ENCODE measurements around the gene WWOX.

The WWOX gene

DNA sequence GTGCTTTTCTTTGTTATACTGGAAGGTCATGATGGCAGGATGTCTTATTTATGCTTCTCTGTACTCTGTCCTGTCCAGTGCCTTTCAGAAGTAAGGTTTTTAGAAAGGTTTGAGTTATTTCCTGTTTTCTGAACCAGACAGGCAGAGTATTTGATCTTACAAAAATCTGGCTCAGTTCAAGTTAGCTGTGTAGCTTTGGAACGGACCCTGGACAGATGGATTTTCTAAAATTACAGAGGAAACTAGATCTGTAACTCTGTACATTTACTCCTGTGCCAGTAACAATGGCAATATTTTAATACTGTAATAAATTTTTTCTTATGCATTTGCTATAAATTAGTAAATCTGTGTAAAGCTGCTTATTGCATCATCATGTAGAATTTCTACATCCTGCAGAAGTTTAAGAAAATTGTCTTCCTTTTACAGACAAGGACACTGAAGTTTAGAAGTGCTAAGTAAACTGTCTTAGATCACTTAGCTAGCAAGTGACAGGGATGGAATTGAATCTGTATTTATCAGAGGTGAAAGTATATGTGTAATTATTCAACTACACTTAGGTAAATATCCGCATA lies 347.6 kb downstream of the WWOX start:
- no peak for DNase-seq

DNA sequence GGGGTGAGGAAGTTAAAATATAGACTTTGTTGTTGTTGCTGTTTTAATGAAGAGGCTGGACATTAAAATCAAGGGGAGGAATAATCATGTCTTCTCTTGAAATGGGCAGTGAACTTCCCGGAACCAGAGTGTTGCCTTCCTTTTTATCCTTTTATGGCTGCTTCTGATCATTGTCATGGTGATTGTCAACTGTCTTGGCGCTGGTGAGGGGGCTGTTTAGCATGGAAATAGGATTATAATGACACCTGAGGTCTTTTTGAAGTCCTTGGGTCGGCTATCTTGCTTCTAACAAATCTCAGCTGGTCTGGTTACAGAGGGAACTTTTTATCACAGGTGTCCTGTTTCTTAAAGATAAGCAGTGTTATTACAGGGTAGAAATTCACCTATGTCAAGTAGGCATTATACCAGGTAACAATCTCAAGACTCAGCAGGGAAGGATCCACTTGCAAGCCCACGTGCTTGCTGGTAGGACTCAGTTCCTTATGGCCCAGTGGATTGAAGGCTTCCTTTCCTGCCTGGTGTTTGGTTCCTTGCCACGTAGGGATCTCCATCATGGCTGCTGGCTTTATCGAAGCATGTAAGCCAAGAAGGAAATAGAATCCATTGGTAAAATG lies 349.3 kb downstream of the WWOX start:
- no peak for DNase-seq

DNA sequence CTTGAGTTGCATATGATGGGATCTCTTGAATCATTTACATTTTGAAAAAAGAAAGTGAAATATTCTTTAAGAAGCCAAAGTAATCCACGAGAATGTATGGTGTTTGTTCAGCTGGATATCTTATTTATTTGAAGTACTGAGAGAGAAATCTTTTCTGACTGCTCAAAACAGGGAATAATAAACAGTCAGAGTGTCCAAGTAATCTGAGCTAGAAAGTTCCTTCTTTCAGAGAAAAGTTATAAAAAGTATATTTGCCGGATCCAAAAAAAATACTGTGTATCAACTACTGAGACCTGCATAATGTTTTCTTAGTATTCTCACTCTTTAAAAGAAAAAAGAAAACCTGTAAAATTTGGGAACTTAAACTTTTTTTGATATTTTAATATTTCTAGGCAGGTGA lies 350.8 kb downstream of the WWOX start:
- no peak for DNase-seq

DNA sequence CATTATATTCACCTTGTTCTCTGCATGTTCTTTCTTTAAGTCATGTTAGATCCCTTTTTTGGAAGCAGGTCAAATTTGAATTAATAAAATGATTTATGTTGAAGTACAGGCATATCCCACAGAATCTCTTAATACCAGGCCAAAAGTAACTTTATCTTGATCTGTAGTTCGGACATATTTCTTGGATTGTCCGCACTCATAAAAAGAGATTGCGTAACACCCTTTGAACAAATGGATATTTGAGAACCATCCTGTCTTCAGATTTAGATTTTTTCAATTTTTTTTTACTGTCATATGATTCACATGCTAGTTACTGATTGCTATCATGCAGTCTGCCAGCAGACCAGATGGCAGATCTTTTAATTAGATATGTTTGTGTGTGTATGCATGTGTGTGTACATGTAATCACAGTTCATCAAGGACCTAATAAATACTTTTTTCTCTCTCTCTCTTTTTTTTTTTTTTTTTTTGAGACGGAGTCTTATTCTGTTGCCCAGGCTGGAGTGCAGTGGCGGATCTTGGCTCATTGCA lies 352.6 kb downstream of the WWOX start:
- DNase-seq: no peak

DNA sequence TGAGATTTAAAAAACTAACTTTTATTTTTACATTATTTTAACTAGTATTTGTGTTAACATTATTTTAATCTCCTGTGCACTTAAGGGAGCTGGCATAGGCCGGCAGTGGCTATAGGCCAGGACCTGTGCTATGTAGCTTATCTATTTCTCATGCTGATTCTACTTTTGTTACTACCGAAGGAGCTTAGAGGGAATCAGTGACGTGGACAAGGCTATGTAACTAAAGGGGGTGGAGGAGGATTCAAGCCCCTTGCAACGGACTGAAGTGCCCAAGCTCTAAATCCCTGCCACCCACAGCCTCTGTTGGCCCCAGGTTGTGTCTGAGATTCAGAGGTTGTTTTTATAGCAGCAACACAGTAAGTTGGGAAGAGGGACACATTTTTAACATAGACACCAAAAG lies 356.4 kb downstream of the WWOX start:
- no peak for DNase-seq

DNA sequence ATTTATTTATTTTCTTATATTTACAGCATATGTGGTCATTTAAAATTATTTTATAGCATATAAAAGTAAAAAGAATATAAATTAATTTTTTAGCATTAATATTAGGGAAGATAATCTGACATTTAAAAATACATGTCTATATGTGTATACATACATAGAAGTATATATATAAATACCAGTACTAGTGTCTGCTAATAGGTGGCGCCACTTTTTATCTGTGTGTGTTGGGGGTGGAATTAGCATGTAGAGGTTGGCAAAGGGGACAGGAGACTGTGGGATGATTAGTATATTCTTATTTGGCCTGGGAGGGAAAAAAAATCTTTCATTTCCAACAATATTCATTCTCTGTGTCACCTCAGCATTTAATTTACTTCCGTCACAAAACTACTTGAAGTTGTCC lies 359.1 kb downstream of the WWOX start:
- DNase-seq: no peak

DNA sequence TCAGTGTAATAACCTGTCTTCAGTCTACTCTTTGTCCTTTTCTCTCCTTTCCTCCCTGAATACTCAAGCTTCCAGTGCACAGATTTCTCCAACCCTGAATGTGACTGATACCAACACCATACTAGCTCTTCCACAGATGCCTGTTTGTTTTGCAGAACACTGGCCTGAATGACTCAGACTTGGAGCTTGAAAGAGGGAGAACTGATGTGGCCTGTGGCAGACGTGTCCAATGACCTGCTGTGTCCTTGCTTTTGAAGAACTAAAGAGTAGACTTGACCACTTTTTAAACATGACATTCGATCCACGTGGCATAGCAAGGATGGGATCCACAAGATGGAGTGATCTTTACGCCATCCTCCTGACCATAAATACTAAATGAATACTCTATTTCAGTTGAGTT lies 361.0 kb downstream of the WWOX start:
- DNase-seq: no peak

DNA sequence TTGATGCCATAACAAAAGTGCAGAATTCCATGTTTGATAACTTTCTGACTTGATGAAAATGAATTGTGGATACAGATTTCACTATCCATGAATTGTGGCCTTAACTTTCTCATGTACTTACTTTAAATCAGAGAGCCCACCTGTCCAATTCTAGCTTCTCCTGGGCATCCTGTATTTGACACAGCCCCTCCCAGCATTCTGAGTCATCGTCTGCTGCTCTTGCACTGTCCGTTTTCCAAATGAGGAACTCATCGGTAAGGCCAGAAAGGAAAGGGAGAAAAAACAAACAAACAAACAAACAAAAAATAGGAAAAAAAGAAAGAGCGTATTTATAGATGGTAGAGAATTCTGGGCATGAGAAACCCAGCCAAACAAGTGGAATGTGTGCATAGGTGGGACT lies 361.6 kb downstream of the WWOX start:
- no peak for DNase-seq

DNA sequence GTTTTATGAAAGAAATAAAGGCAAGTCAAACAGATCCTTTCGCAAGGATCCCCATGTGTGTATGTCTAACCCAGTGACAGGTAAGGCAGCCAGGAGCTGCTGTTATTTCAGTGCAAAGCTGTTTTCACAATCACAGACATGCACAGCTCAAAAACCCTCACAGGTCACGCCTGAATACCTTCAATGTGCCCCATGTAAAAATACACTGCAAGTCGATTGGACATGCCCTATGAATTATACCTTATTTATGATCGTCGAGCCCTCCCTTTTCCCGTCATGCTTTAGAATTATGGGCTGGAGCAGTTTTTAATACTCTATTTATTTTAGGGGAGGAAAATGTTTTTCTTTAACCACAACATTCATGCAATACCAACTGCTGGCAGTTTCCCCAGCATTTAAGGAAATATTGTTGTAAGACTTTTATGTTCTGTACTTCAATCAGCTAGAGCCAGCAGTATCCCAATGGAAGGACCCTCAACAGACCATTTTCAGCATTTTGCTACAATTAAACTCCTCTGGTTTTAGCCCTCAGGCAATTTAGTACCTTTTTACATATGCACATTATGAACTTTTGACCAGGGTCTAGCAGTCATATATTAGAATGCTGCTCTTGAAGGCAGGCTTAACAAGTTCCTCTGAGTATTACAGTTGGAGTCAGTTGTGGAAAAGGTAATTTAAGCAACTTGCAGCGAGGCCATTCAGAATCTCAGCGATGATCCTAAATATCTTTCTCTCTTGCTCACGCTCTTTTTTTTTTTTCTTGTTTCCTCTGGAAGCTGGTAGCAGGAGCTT lies 362.2 kb downstream of the WWOX start:
- no peak for DNase-seq

DNA sequence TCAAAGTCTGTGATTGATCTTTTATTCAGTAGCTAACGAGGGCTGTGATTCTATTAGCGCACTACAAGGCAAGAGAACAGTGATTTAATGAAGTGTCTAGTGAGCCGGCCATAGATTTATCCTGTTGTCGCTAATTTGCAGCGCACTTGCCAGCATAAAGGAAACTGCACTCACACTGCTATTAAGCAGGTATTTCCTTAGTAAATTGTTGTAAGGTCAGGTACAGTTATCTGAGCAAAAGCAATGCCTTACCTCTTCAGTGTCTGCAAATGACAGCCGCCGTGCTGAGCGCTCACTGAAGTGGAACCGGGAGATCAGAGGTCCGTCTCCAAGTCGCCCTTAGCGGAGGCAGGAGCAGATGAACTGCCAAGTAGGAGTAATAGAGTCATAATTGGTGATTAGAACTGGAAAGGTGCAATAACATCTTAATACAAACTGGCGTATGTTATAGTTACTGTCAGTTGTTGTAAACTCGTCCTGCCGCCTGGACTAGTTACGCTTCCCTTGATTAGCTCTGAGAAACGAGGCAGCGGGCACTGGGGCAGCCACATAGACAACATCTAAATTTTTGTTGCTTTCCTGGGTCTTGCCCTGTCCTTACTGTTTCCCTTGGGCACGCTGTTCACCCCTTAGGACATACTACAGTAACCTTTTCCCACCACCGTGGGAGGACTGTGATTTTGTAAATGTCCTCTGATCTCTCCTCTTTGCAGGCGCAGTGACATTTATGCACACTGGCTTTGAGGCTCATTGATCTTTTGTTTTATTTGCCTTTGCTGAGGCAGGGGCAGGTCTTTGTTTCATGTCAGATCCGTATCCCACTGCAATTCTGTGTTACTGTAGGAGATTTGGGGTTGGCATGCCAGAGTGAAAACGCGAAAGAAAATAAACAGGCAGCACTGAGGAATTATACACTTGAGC lies 363.1 kb downstream of the WWOX start:
- no peak for DNase-seq

DNA sequence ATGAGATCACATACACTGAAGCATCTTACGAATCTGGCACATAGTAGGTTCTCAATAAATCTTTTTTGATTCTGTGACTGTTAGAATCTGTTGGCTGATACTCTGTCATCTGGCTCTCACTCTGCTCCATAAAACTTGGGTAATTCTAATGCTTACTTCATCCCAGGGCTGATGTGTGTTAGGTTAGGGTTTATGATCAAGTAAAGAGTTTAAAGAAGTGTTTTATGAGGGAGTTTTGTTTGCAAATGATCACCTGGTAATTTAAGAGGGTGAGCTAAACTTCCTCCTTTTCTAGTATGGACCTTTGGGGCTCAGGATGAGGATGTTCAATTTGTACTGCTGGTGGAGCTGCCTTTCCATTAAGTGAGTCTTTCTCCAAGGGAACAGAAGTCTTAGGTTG lies 364.1 kb downstream of the WWOX start:
- no peak for DNase-seq

DNA sequence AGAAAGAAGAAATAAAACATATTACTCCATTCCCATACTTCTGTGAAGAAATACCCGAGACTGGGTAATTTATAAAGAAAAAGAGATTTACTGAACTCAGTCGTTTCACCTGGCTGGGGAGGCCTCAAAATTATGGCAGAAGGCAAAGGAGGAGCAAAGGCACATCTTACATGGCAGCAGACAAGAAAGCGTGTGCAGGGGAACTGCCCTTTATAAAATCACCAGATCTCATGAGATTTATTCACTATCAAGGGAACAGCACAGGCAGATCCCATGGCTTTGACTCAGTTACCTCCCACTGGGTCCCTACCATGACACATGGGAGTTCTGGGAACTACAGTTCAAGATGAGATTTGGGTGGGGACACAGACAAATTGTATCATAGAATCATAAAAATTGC lies 365.4 kb downstream of the WWOX start:
- no peak for DNase-seq

DNA sequence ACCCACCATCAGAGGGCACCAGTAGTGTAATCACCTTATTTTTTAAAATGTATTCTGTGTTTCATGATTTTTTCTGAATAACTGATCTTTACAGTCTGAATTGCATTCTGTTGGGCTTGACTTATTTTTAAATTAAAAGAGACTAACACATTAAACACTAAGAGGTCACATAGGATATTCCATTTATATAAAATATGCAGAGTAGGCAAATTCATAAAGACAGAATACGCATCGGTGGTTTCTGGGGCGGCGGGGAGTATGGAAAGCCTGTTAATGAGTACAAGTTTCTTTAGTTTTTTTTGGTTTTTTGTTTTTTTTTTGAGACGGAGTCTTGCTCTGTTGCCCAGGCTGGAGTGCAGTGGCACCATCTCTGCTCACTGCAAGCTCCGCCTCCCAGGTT lies 366.3 kb downstream of the WWOX start:
- no peak for DNase-seq

DNA sequence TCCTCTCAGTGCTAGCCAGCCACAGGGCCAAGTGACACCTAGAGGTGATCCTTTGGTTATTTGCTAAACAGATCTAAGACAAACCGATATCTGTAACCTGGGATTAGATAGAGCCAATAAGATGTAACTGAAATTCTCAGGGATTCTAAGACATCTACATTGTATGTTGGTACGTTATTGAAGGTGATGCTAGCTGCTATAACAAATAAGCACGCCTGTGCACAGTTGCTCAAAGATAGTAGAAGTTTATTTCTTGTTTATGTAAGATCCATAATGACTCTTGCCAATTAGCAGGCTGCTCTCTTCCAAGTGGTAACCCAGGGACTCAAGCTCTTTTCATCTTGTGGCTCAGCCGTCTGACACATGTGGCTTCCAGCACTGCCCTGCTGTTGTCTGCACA lies 370.3 kb downstream of the WWOX start:
- DNase-seq: no peak

DNA sequence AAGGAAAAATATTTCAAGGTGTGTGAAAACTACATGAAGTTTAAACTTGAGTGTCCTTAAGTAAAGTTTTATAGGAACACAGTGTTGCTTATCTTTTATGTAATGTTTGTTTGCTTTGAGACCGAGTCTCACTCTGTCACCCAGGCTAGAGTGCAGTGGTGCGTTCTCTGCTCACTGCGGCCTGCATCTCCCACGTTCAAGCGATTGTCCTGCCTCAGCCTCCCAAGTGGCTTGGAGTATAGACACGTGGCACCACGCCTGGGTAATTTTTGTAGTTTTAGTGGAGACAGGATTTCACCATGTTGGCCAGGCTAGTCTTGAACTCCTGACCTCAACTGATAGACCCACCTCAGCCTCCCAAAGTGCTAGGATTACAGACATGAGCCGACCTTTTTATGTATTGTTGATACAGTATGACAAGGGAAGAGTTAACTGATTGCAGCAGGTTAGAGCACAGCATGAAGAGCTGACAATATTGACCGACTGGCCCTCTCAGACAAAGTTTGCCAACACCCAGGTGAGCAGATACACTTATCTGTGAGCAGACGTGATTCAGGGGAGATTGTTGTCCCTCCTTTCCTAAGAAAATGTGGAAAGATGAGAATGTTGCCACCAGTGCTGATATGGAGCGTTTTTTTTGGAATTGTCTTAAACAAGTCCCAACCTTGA lies 373.7 kb downstream of the WWOX start:
- no peak for DNase-seq

DNA sequence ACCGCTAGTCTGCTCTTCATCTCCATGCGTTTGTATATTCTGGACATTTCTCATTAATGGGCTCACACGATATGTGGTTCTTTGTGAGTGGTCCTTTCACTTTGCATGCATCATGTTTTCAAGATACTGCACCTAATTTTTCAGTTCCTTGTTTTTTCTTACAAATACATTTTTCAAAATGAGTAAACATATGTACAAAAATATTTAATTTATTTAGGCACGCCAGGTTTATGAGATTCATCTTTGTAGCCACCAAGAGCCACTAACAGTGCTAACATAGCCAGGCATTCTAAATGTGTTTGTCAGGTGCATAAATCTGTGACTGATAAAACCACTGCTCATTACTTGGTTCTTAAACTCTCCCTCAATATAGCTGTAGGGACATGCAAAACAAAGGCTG lies 375.3 kb downstream of the WWOX start:
- no peak for DNase-seq

DNA sequence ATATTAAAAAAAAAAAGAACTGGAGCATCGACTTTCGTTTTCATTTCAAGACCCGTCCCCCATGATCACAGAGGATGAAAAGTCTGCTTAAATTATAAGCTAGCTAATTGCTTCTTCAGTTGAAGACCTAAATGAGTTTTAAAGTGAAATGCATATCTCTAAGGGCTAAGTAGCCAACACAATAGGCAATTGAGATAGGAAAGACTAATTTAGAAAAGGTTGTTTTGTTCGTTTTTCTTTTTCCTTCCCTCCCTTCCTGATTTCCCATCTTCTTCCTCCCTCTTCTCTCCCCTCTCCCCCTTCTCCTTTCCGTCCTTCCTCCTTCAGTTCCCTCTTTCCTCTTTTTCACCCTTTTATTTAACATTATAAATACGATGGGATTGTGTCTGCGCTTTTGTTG lies 377.2 kb downstream of the WWOX start:
- DNase-seq: no peak

DNA sequence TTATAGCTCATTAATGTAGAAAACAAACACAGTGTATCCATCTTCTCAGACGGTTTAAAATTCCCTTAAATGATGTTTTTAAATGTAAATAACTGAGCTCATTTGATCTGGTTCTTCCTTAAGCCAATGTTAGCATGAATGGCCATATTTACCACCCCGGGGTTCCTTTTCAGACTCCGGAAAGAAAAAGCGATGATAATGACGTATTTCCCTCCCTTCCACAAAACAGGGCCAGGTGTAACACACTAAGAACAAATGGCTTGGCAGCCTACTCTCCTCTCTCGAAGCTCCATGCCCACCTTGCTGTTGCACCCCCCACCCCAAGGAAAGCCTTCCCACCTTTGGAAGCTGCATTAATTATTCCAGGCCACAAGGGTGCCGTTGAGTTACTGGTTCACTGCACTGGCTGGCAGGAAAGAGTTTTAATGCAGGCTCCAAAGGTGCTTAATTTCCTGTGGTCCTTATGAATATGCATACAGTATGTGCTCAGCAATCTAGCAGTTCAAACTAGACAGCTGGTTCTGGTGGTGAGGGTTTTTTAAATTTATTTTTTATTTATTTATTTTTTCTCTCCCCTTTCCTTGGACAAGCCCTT lies 378.9 kb downstream of the WWOX start:
- no peak for DNase-seq

DNA sequence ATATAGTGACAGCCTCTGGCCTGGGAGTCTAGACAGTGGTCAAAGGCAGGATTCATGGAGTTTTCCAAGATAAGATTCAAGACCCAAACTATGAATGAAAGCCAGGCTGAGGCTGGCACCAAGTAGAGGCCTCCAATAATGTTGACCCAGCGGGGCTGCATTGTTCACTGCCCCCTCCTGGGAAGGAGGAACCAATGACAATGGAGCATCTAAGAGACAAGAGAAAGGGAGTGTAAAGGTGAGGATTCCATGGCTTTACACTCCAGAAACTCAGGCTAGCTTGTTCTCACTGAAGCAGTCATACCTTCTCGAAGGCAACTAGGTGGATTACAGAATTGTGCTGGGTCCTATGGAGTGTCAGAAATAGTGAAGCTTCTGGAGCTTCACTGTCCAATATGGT lies 380.3 kb downstream of the WWOX start:
- DNase-seq: no peak

DNA sequence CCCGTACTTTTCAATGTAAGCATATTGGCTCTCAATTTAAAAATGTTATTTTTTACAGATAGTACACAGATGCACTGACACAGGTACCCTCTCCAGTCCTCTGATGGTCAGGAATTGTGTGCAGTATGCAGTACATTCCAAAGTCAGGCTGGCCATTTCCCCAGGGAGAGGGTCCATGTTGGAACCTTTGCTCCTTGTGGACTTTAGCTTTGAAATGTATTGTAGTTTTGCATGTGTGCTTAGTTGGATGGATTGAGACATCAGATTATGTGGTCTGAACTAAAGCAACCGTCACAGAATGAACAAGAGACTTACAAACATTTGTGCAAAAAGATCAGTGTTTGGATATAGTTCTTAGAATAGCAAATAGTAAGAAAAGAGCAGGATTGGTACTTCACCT lies 381.1 kb downstream of the WWOX start:
- DNase-seq: no peak

DNA sequence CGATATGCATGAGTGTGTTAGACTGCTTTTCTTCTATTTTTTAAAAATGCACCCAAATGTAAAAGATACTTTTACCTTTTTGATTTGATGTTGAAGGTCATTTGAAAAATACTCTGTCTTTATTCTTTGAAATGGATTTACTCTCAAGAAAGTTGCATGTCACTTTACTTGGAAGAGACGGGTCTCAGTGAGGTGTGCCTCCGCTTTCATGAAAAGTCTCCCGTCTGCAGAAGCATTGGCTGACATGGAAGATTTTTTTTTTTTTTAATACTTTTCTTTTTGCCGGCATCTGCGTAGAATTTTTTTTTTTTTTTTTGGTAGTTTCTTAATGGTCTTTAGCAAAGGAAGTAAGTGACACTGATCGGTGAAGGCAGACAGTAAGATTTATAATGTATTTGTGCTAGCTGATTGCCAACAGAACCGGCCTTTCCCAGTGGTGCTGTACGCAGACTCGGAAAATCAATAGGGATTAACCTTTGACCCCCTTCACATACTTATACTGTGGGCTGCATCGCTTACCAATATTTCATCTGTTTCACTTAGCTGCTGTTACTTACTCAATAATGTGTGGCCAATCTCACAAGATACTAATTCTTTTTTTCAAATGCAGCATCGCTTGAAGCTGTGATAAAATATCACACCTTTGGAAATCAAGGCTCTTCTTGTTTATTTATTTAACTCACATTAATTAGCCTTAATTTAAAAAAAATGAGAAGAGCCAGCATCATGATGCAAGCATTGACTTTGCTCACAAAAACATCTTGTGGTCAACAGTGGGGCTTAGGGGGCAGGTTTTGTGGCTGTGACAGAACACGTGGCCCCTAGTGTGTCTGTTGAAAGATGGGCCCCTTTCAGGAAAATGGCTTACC lies 383.9 kb downstream of the WWOX start:
- no peak for DNase-seq

Data from inflammatory macrophage treated with lipopolysaccharide for 4 hours (primary cell).